Measurements from ENCODE around the gene COA7.

Gene COA7

DNA sequence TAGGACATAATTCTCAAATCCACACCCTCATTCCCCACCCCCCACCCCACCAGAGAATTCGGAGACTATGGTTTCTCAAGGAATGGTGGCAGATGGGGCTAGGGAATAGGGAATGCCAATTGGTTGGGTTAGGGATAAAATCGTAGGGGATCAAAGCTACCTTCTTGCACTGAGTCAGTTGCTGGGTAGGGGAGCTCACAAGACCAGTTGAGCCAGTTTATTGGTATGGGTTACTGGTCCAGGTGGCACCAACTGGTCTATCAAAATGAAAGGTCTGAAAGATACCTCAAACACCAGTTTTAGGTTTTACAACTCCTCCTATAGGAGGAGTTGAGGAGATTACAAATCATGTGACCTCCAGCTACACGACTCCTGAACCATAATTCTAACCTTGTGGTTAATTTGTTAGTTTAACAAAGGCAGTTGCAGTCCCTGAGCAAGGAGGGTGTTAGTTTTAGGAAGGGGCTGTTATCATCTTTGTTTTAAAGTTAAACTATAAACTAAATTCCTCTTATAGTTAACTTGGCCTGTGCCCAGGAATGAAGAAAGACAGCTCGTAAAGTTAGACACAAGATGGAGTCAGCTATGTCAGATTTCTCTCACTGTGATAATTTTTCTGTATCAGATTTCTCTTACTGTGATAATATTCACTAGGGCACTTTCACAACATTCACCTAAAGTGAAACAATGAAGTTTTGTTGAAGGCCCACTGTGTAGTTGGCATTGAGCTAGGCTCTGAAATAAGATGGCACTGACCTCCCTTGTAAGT, 62.6 kb downstream of the COA7 start:
- no peak overlapping the region for H3K27ac ChIP-seq

More for the DNA sequence above, 62.6 kb downstream of the COA7 start:
- TF ChIP-seq CTCF (IDR thresholded peaks at IDR 0.05) (no peak), ZFX (IDR thresholded peaks at IDR 0.05; ENCODE audit: borderline replicate concordance) (no peak)
